Ectodermal cell (in vitro differentiated cells): Measurements from ENCODE around the gene CCSER1.

Experiments used
- H3K27ac ChIP-seq: 2 replicates; pipeline ENCODE4 v1.7.0; 2013; ENCODE audit warnings: mild to moderate bottlenecking, low read depth, low read length; ENCODE audit not compliant: insufficient read depth, poor library complexity, severe bottlenecking
- H3K27me3 ChIP-seq: 2 replicates; pipeline ENCODE4 v1.7.0; 2013; ENCODE audit warnings: mild to moderate bottlenecking, low read length; ENCODE audit not compliant: insufficient read depth, control insufficient read depth, poor library complexity, severe bottlenecking
- H3K36me3 ChIP-seq: one replicate; pipeline ENCODE4 v1.7.0; 2013; ENCODE audit warnings: low read length; ENCODE audit not compliant: control insufficient read depth, insufficient read depth
- H3K4me1 ChIP-seq: one replicate; pipeline ENCODE4 v1.7.0; 2013; ENCODE audit warnings: low read length; ENCODE audit not compliant: control insufficient read depth, insufficient read depth
- H3K4me3 ChIP-seq: 2 replicates; pipeline ENCODE4 v1.7.0; 2013; ENCODE audit warnings: low read depth, low read length, control low read depth; ENCODE audit not compliant: insufficient read depth
- H3K9me3 ChIP-seq: 2 replicates; pipeline ENCODE4 v1.7.0; 2013; ENCODE audit warnings: mild to moderate bottlenecking, low read length, moderate library complexity; ENCODE audit not compliant: control insufficient read depth
- WGBS, 2 experiments: methylation state at CpG; one replicate each; pipeline ENCODE4 v1.1.7; 2013; ENCODE audit warnings: missing lambda C conversion rate in 2 of 2; 5-methylcytosine and 5-hydroxymethylcytosine counted together

CCSER1 gene

DNA sequence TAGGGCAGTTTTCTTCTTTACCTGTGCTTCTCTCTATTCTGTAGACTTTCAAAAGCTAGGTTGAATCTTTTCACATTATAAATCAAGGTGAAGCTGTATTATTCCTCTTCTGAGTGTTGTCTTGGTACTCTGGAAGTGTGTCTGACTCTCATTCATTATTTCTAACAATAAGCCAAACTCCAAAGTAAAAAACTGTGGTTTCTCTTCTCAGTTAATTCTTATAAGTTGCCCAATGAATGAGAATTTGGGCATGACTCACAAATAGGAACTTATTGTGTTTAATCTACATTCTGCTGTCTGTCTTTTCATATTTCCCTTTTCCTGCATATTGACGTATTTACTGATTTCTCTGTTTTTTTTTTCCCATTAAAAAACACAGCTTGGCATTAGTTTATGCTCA lies 714.5 kb downstream of the CCSER1 start:
- 64 to 80% methylated on average over 1 of the region's 1 CpG for WGBS, 2 experiments
- H3K9me3 ChIP-seq: no peaks in the 10 kb centered on the region

DNA sequence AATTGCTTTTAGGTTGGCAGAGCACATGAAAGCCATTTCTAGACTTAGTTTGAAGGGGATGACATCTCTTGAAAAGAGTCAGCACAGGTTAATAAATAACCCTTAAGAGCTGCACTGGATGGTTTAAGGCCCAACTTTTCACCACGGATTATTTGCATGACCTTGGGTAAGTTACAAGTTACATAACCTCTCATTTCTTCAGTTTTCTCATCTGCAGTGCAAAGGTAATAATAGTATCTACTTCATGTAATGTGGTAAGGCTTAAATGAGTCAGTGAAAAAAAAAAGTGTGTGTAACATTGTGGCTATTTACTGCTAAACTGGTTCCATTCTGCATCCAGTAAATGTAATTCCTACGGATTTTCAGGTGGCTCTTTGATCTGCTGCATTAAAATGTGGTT lies 715.8 kb downstream of the CCSER1 start:
- H3K4me1 ChIP-seq: no peaks in the 10 kb centered on the region
- H3K27ac ChIP-seq: no peak overlapping the region
- no peaks in the 10 kb centered on the region for H3K9me3 ChIP-seq
- no peak overlapping the region for H3K4me3 ChIP-seq
- no peaks in the 10 kb centered on the region for H3K36me3 ChIP-seq
- no peaks in the 10 kb centered on the region for H3K27me3 ChIP-seq
- 89 to 94% methylated on average over 2 of the region's 2 CpGs for WGBS, 2 experiments

More for the DNA sequence above, 714.5 kb downstream of the CCSER1 start:
- Histone ChIP-seq H3K27ac (no peak overlapping the region), H3K4me3 (no peak overlapping the region), H3K4me1 (no peaks in the 10 kb centered on the region), H3K36me3 (no peaks in the 10 kb centered on the region), H3K27me3 (no peaks in the 10 kb centered on the region)

DNA sequence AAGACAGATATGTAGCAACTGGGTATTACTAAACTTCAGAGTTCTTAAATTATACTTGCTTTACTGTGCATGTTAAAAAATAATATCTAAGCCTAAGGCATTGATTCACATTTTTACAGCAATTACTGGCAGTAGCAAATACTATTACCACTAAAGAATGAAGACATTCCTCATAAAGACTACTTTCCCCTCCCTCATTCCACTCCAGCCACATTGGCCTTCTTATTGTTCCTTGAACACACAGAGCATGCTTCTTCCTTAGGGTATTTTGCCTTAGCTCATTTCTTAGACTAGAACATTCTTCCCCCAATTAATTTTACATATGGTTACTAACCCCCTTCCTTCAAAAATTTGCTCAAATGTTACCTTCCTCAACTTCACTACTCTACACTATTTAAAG lies 717.0 kb downstream of the CCSER1 start:
- no peaks in the 10 kb centered on the region for H3K9me3 ChIP-seq
- no peaks in the 10 kb centered on the region for H3K27me3 ChIP-seq
- H3K27ac ChIP-seq: no peak overlapping the region
- no peak overlapping the region for H3K4me3 ChIP-seq
- no peaks in the 10 kb centered on the region for H3K4me1 ChIP-seq
- no peaks in the 10 kb centered on the region for H3K36me3 ChIP-seq

DNA sequence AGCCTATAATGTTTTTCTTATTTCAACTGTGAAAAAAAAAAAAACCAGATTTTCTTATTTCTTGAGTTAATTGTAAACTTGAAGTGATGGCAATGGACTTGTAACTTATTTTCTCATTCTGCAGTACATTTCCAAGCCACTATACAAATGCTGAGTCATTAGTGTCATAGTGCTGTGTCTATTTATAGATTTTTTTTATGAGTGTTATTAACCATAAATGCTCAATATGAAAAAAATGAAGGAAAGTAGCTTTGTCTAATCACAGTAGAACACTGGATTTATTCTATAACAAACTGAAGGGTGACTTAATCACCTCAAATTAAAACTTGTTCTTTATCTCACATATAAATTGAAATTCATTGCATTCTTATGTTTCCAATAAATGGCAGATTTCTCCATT lies 718.6 kb downstream of the CCSER1 start:
- H3K4me1 ChIP-seq: no peaks in the 10 kb centered on the region
- no peak overlapping the region for H3K27ac ChIP-seq
- no peaks in the 10 kb centered on the region for H3K27me3 ChIP-seq
- no peaks in the 10 kb centered on the region for H3K36me3 ChIP-seq
- H3K4me3 ChIP-seq: no peak overlapping the region
- no peaks in the 10 kb centered on the region for H3K9me3 ChIP-seq

DNA sequence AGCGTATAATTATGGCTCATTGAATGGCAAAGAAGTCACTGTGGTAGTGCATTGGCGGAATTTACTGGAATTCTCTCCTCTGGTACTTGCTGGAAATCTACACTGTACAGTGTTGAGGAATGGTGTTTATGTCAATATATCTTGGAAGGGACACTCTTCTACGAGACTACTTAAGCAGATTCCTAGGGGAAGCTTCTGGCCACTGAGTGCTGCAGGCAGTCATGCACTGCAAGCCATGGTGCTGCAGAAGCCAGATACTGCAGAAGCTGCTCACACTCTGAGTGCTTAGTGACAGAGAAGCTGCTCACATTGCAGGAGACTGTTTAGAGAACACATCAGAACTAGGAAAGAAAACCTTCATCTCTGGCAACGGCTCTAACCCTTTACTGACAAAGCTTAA lies 725.0 kb downstream of the CCSER1 start:
- H3K4me1 ChIP-seq: no peaks in the 10 kb centered on the region
- 86 to 87% methylated on average over 4 of the region's 4 CpGs for WGBS, 2 experiments
- no peak overlapping the region for H3K27ac ChIP-seq
- no peaks in the 10 kb centered on the region for H3K9me3 ChIP-seq
- H3K4me3 ChIP-seq: no peak overlapping the region
- H3K27me3 ChIP-seq: no peaks in the 10 kb centered on the region
- H3K36me3 ChIP-seq: no peaks in the 10 kb centered on the region

DNA sequence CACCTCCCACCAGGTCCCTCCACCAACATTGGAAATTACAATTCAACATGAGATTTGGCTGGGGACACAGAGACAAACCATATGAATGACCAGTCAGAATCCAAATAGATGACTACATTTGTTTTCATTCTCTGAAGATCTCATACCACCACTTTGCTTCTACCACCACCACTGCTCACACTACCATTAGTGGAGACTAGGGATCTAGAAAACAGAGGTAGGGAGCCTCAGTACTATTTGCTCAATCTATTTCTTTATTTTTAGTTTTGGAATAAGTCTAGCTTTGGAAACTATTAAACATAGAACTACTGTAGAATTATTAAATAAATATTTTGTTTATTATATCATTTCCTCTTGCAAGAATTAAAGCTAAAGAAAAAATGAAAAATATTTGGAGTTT lies 727.9 kb downstream of the CCSER1 start:
- Histone ChIP-seq H3K4me1 (no peaks in the 10 kb centered on the region), H3K36me3 (no peaks in the 10 kb centered on the region), H3K4me3 (no peak overlapping the region)

DNA sequence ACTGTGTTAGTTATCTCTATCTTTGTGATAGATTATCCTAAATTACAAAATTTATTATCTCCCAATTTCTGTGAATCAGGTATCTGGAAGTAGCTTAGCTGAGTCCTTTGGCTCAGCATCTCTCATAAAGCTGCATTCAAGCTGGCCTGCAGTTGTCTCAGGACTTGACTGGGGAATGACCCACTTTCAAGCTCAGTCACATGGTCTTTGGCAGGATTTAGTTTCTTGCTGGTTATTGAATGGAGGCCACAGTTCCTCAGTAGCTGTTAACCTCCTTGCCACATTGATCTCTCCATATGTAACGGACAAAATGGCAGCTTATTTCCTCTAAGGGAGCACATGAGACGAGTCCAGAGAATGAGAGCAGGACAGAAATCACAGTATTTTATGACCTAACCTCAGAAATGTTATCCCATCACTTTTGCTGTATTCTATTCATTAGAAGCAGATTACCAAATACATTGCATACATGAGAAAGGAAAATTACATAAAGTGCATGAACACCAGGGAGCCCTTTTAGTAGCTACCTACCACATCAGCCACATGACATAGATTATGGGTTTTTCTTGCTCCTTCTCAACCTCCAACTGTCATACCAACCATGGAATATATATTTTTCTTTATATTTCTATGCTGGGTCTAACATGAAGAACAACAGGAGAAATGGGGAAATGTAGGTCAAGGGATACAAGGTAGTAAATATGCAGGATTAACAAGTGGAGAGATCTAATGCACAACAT lies 730.1 kb downstream of the CCSER1 start:
- 89 to 98% methylated on average over 2 of the region's 2 CpGs for WGBS, 2 experiments
- Histone ChIP-seq H3K27ac (no peak overlapping the region), H3K36me3 (no peaks in the 10 kb centered on the region), H3K4me1 (no peaks in the 10 kb centered on the region), H3K9me3 (no peaks in the 10 kb centered on the region), H3K4me3 (no peak overlapping the region), H3K27me3 (no peaks in the 10 kb centered on the region)

More for the DNA sequence above, 727.9 kb downstream of the CCSER1 start:
- Histone ChIP-seq H3K27me3 (no peaks in the 10 kb centered on the region), H3K9me3 (no peaks in the 10 kb centered on the region), H3K27ac (no peak overlapping the region)

DNA sequence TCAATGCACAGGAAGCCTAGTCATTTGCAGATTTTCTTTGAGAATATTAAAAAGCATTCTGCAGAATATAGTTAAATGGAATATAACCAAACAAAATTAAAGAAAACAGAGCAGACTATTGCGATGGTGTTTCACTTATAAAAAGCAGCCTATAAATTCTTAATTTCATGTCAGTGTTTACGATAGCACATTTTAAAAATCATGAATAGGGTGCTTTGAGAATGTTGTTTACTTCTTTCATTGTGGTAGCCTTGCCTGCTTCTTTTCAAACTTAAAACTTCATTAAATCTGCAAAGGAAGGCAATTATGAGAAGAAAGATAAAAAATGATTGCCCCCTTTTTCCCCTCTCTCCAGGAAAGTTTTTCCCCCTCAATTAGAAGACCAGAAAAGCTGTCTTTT lies 748.6 kb downstream of the CCSER1 start:
- 100% methylated on average over 1 of the region's 2 CpGs; no CpG with 5 or more reads in 1 of the 2 experiments for WGBS, 2 experiments
- no peak overlapping the region for H3K27ac ChIP-seq
- H3K9me3 ChIP-seq: no peaks in the 10 kb centered on the region
- no peaks in the 10 kb centered on the region for H3K36me3 ChIP-seq
- no peaks in the 10 kb centered on the region for H3K4me1 ChIP-seq
- no peaks in the 10 kb centered on the region for H3K27me3 ChIP-seq
- no peak overlapping the region for H3K4me3 ChIP-seq

DNA sequence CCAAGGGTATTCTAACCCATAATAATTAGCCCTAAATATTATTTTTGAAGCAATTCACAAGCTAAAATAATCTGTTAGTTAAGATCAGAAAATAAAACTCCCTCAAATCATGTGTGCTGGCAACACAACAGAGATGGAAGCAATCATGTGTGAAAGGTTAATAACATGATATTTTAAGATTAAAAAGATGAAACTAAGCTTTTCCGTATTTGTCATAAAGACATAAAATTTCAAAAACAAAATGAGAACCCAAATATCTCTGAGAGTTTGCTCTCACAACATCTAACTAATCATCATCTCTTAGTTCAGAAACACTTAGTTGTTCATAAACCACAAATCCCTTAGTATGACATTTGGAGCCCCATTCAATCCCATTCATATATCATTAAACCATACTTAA lies 749.1 kb downstream of the CCSER1 start:
- WGBS, 2 experiments: 87 to 94% methylated on average over 1 of the region's 1 CpG

DNA sequence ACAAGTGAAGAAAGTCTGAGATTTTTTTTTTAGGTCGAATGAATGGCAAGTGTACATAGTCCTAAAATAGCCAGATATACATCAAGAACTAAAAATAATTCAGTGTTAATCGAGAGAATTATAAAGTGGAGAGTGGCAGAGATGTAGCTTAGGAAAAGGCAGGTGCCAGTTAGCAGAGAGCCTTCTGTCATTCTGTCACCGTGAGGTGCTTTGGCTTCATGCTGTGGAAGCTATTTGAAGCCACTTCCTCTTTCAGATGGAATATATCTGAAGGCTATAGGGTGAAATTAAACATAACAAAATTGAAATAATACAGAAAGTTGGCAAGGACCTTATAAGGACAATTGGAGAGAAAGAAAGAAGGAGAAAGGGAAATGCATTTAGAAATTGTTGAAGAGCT lies 756.3 kb downstream of the CCSER1 start:
- WGBS, 2 experiments: 77 to 83% methylated on average over 2 to 3 of the region's 3 CpGs
- Histone ChIP-seq H3K27ac (no peak overlapping the region), H3K4me3 (no peak overlapping the region), H3K27me3 (no peaks in the 10 kb centered on the region), H3K9me3 (no peaks in the 10 kb centered on the region), H3K36me3 (no peaks in the 10 kb centered on the region), H3K4me1 (no peaks in the 10 kb centered on the region)

More for the DNA sequence above, 749.1 kb downstream of the CCSER1 start:
- H3K27me3 ChIP-seq: no peaks in the 10 kb centered on the region
- H3K4me3 ChIP-seq: no peak overlapping the region
- H3K27ac ChIP-seq: no peak overlapping the region
- H3K9me3 ChIP-seq: no peaks in the 10 kb centered on the region
- H3K4me1 ChIP-seq: no peaks in the 10 kb centered on the region
- H3K36me3 ChIP-seq: no peaks in the 10 kb centered on the region

DNA sequence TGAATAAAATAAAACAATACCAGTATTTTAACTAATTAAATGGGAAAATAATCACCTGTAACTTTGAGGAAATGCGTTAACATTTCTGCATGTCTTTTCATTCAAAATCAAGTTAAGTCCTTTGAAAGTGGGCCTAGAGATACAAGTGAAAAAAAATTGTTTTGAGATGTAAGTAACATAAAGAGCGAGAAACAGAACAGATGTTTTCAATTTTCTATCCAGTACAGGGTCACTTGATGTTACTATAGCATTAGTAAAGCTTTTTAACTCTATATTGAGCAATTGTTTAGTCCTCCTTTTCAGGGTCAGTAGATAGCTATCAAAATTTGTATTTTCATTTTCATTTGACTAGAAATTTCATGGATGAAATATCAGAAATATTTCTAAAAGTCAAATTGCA lies 761.4 kb downstream of the CCSER1 start:
- H3K4me3 ChIP-seq: no peak overlapping the region
- H3K27ac ChIP-seq: no peak overlapping the region
- no peaks in the 10 kb centered on the region for H3K4me1 ChIP-seq
- no peaks in the 10 kb centered on the region for H3K27me3 ChIP-seq
- H3K36me3 ChIP-seq: no peaks in the 10 kb centered on the region
- no peaks in the 10 kb centered on the region for H3K9me3 ChIP-seq
- 89% methylated on average over 2 of the region's 2 CpGs; no CpG with 5 or more reads in 1 of the 2 experiments for WGBS, 2 experiments
